SK-N-SH (cell line): ENCODE measurements around the gene VPS13A. TPM values are rescaled to one million over a fixed set of nuclear protein-coding genes. Genes with fewer than 3 reads are reported as not detected.

Experiments used
- CTCF ChIA-PET: fragments of 300-600, 350-600 bp; formaldehyde crosslinking; extraction: SDS; loops from one replicate; lab custom pipeline; 2021; lab: Yijun Ruan, JAX
- POLR2A ChIA-PET: fragments of 350-600 bp; sonication (Branson Sonifier 250); formaldehyde crosslinking; extraction: SDS; loops from one replicate; lab custom pipeline; 2020; ENCODE audit warnings: antibody characterized with exemption, inconsistent platforms; lab: Yijun Ruan, JAX
- DNase-seq: peaks from one replicate; pipeline ENCODE4 v3.0.0; 2012
- H2AFZ ChIP-seq: fragments of 200-600 bp; sonication (generic); 2 replicates; pipeline ENCODE4 v1.8.1; 2016; ENCODE audit warnings: antibody characterized with exemption, mild to moderate bottlenecking, low read depth
- H3F3A ChIP-seq: fragments of 200-600 bp; sonication (generic); replicated peaks from 2 replicates; pipeline ENCODE3; 2016; ENCODE audit warnings: antibody characterized with exemption, mild to moderate bottlenecking; ENCODE audit not compliant: insufficient read depth
- H3K27ac ChIP-seq, 2 experiments: fragments of 200-500 bp in 1 of 2; fragments of 200-600 bp in 1 of 2; sonication (Bioruptor generic) in 1 of 2; sonication (generic), shearing (Covaris generic) in 1 of 2; 2 replicates each; pipeline versions ENCODE4 v1.5.1 to v1.6.1; 2014 to 2016; ENCODE audit warnings: low read depth in 2 of 2, inconsistent platforms in 1 of 2, low read length in 1 of 2, mild to moderate bottlenecking in 1 of 2, mixed read lengths in 1 of 2
- H3K27me3 ChIP-seq: fragments of 200-600 bp; sonication (generic), shearing (Covaris generic); 2 replicates; pipeline ENCODE4 v1.6.1; 2016; ENCODE audit warnings: mixed run types; ENCODE audit not compliant: insufficient read depth
- H3K36me3 ChIP-seq, 2 experiments: fragments of 200-500 bp in 1 of 2; fragments of 200-600 bp in 1 of 2; sonication (Bioruptor generic) in 1 of 2; sonication (generic) in 1 of 2; replicated peaks in 1 of 2; 2 replicates each; pipeline versions ENCODE3 to v1.5.1; 2014 to 2016; ENCODE audit warnings: low read length in 1 of 2, mild to moderate bottlenecking in 1 of 2; ENCODE audit not compliant: insufficient read depth in 2 of 2, control insufficient read depth in 1 of 2
- H3K4me1 ChIP-seq, 2 experiments: fragments of 200-500 bp in 1 of 2; fragments of 200-600 bp in 1 of 2; sonication (Bioruptor generic) in 1 of 2; sonication (generic), shearing (Covaris generic) in 1 of 2; 2 replicates each; pipeline versions ENCODE4 v1.5.1 to v1.6.1; 2014 to 2016; ENCODE audit warnings: low read depth in 1 of 2, low read length in 1 of 2, mixed run types in 1 of 2; ENCODE audit not compliant: insufficient read depth in 2 of 2, control insufficient read depth in 1 of 2
- H3K4me2 ChIP-seq: fragments of 200-600 bp; sonication (generic), shearing (Covaris generic); 2 replicates; pipeline ENCODE4 v1.6.1; 2017; ENCODE audit warnings: mixed run types
- H3K4me3 ChIP-seq, 2 experiments: fragments of 200-500 bp in 1 of 2; fragments of 200-600 bp in 1 of 2; sonication (Bioruptor generic) in 1 of 2; sonication (generic), shearing (Covaris generic) in 1 of 2; 2 replicates each; pipeline versions ENCODE4 v1.5.1 to v1.8.1; 2014 to 2016; ENCODE audit warnings: low read depth in 2 of 2, inconsistent platforms in 1 of 2, low read length in 1 of 2, mild to moderate bottlenecking in 1 of 2, mixed read lengths in 1 of 2, moderate library complexity in 1 of 2
- H3K79me2 ChIP-seq: fragments of 200-600 bp; sonication (generic); 2 replicates; pipeline ENCODE4 v1.8.1; 2017; ENCODE audit warnings: mild to moderate bottlenecking; ENCODE audit not compliant: insufficient read depth
- H3K9ac ChIP-seq: fragments of 200-600 bp; sonication (generic); 2 replicates; pipeline ENCODE4 v1.6.1; 2017; ENCODE audit warnings: mixed run types
- H3K9me2 ChIP-seq: fragments of 200-600 bp; sonication (generic); 2 replicates; pipeline ENCODE4 v1.6.1; 2017; ENCODE audit warnings: mixed run types
- H3K9me3 ChIP-seq: fragments of 200-600 bp; sonication (generic); 2 replicates; pipeline ENCODE4 v1.6.1; 2017; ENCODE audit warnings: mixed run types, mild to moderate bottlenecking, moderate library complexity
- H4K20me1 ChIP-seq: fragments of 200-600 bp; sonication (generic); 2 replicates; pipeline ENCODE4 v1.6.1; 2017; ENCODE audit warnings: mild to moderate bottlenecking, mixed run types; ENCODE audit not compliant: insufficient read depth
- EP300 ChIP-seq, 2 experiments: IDR thresholded peaks; 2 replicates each; pipeline versions ENCODE4 v1.4.0 to v1.6.1; 2012; ENCODE audit warnings: borderline replicate concordance in 1 of 2, low read depth in 1 of 2, low read length in 1 of 2
- FOSL2 ChIP-seq: IDR thresholded peaks from 2 replicates; pipeline ENCODE4 v1.4.0; 2012; ENCODE audit warnings: low read depth, mild to moderate bottlenecking, moderate library complexity, borderline replicate concordance
- FOXM1 ChIP-seq: IDR thresholded peaks from 2 replicates; pipeline ENCODE4 v1.4.0; 2012; ENCODE audit warnings: low read depth, mild to moderate bottlenecking
- GABPA ChIP-seq: IDR thresholded peaks from 2 replicates; pipeline ENCODE4 v1.4.0; 2012; ENCODE audit warnings: low read depth, mild to moderate bottlenecking
- MXI1 ChIP-seq: IDR thresholded peaks from 2 replicates; pipeline ENCODE4 v1.6.1; 2012; ENCODE audit warnings: mild to moderate bottlenecking, low read depth, low read length, improper control_type of control experiment
- NRF1 ChIP-seq: IDR thresholded peaks from 2 replicates; pipeline ENCODE4 v1.6.1; 2012; ENCODE audit warnings: low read depth, mild to moderate bottlenecking, low read length
- POLR2AphosphoS5 ChIP-seq: IDR thresholded peaks from 2 replicates; pipeline ENCODE4 v1.6.1; 2012; ENCODE audit warnings: low read depth, low read length
- RAD21 ChIP-seq: IDR thresholded peaks from 2 replicates; pipeline ENCODE4 v1.6.1; 2012; ENCODE audit warnings: mild to moderate bottlenecking, low read length
- RCOR1 ChIP-seq: fragments of 150-350 bp; IDR thresholded peaks from 2 replicates; pipeline ENCODE4 v1.6.1; 2017; ENCODE audit warnings: antibody characterized with exemption, low read length
- RFX5 ChIP-seq: IDR thresholded peaks from 2 replicates; pipeline ENCODE4 v1.6.1; 2012; ENCODE audit warnings: mild to moderate bottlenecking, improper control_type of control experiment, low read length
- SIN3A ChIP-seq: IDR thresholded peaks from 2 replicates; pipeline ENCODE4 v1.6.1; 2012; ENCODE audit warnings: low read depth, mild to moderate bottlenecking, low read length, moderate library complexity, borderline replicate concordance
- TCF12 ChIP-seq: IDR thresholded peaks from 2 replicates; pipeline ENCODE4 v1.4.0; 2012
- WGBS: methylation state at CpG from one replicate; pipeline ENCODE4 v1.1.6; 2017; ENCODE audit warnings: low lambda C conversion rate; 5-methylcytosine and 5-hydroxymethylcytosine counted together
- polyA plus RNA-seq, 3 experiments: library from polyadenylated mRNA; depleted of rRNA; stranded (reverse); fragments of >200 nt; gene quantifications; 2 replicates each; pipeline ENCODE4 v1.2.3, GENCODE V29; 2012
- TF ChIP-seq, protein P1 (sequence below): IDR thresholded peaks from 2 replicates; pipeline ENCODE4 v1.4.0; 2012; ENCODE audit warnings: low read depth, borderline replicate concordance
- TF ChIP-seq, protein P2 (sequence below): IDR thresholded peaks from 2 replicates; pipeline ENCODE4; 2012
- TF ChIP-seq, protein P3 (sequence below): fragments of 150-350 bp; IDR thresholded peaks from 2 replicates; pipeline ENCODE4 v1.6.1; 2016; ENCODE audit warnings: mild to moderate bottlenecking, low read depth, low read length
- TF ChIP-seq, protein P4 (sequence below): IDR thresholded peaks from 2 replicates; pipeline ENCODE4 v1.6.1; 2012; ENCODE audit warnings: mild to moderate bottlenecking, low read depth, low read length, moderate library complexity
- TF ChIP-seq, protein P5 (sequence below): IDR thresholded peaks from 2 replicates; pipeline ENCODE4 v1.4.0; 2012; ENCODE audit warnings: low read depth

Gene VPS13A
- polyA plus RNA-seq, 1 of the 3 experiments (the other 2 are of a cell fraction): 6.0 TPM

DNA sequence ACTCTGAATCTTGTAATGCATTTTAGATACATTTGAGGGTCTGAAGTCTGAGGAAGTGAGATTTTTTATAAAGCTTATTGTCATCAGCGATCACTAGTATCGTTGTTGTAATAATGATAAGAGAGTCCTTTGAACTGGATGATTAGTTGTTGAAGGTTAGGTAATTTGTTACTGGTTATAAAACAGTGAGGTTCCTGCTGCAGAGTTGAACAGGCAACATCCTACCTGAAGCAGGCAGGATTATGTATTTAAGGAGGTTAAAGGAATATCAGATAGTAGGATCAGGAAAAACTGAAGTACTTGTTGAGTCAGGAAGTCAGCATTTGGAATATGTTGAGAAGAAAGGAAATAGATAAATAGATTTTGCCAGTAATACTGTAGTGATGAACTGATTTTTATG is 106.7 kb downstream of the VPS13A start:
- Histone ChIP-seq H3K36me3 (peaks cover 39 to 53% of the 10 kb centered on the region in 2 experiments), H2AFZ (no peak overlapping the region), H3K27me3 (no peaks in the 10 kb centered on the region), H3K4me1 (peaks cover 0 to 2% of the 10 kb centered on the region in 2 experiments; a peak in 1 of 4 replicates), H3K27ac (no peak overlapping the region), H3K4me2 (no peak overlapping the region), H3K9me3 (peaks cover 14% of the 10 kb centered on the region), H3K4me3 (no peak overlapping the region), H3F3A (no peaks in the 10 kb centered on the region), H4K20me1 (no peaks in the 10 kb centered on the region), H3K9ac (no peak overlapping the region), H3K9me2 (no peaks in the 10 kb centered on the region), H3K79me2 (no peaks in the 10 kb centered on the region)
- CTCF ChIA-PET: no interaction called here
- TF ChIP-seq MXI1 (no peak), EP300 (IDR thresholded peaks at IDR 0.05; ENCODE audit: borderline replicate concordance in 1 of 2, low read depth in 1 of 2, low read length in 1 of 2) (no peak), RFX5 (no peak), TCF12 (no peak), POLR2AphosphoS5 (no peak), FOXM1 (no peak), GABPA (no peak), RAD21 (no peak), FOSL2 (no peak)
- TF ChIP-seq, protein P1, sequence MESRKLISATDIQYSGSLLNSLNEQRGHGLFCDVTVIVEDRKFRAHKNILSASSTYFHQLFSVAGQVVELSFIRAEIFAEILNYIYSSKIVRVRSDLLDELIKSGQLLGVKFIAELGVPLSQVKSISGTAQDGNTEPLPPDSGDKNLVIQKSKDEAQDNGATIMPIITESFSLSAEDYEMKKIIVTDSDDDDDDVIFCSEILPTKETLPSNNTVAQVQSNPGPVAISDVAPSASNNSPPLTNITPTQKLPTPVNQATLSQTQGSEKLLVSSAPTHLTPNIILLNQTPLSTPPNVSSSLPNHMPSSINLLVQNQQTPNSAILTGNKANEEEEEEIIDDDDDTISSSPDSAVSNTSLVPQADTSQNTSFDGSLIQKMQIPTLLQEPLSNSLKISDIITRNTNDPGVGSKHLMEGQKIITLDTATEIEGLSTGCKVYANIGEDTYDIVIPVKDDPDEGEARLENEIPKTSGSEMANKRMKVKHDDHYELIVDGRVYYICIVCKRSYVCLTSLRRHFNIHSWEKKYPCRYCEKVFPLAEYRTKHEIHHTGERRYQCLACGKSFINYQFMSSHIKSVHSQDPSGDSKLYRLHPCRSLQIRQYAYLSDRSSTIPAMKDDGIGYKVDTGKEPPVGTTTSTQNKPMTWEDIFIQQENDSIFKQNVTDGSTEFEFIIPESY: no peak
- TF ChIP-seq, protein P2, sequence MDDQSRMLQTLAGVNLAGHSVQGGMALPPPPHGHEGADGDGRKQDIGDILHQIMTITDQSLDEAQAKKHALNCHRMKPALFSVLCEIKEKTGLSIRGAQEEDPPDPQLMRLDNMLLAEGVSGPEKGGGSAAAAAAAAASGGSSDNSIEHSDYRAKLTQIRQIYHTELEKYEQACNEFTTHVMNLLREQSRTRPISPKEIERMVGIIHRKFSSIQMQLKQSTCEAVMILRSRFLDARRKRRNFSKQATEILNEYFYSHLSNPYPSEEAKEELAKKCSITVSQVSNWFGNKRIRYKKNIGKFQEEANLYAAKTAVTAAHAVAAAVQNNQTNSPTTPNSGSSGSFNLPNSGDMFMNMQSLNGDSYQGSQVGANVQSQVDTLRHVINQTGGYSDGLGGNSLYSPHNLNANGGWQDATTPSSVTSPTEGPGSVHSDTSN: no peak
- TF ChIP-seq, protein P3, sequence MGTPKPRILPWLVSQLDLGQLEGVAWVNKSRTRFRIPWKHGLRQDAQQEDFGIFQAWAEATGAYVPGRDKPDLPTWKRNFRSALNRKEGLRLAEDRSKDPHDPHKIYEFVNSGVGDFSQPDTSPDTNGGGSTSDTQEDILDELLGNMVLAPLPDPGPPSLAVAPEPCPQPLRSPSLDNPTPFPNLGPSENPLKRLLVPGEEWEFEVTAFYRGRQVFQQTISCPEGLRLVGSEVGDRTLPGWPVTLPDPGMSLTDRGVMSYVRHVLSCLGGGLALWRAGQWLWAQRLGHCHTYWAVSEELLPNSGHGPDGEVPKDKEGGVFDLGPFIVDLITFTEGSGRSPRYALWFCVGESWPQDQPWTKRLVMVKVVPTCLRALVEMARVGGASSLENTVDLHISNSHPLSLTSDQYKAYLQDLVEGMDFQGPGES: no peak
- WGBS: 97% methylated on average over 2 of the region's 2 CpGs
- POLR2A ChIA-PET: no interaction called here
- DNase-seq: no peak

DNA sequence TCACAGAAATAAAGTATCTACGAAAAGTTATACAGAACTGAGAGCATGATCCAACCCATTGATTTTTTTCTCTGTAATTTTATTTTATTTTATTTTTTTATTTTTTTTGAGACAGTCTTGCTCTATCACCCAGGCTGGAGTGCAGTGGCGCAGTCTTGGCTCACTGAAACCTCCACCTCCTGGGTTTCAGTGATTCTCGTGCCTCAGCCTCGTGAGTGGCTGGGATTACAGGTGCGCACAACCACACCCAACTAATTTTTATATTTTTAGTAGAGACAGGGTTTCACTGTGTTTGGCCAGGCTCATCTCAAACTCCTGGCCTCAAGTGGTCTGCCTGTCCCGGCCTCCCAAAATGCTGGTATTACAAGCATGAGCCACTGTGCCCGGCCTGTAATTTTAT is 107.3 kb downstream of the VPS13A start:
- H3K27ac ChIP-seq: no peak overlapping the region
- no peaks in the 10 kb centered on the region for H3F3A ChIP-seq
- H3K27me3 ChIP-seq: no peaks in the 10 kb centered on the region
- H3K4me2 ChIP-seq: no peak overlapping the region
- DNase-seq: no peak
- H3K4me1 ChIP-seq: peaks cover 0 to 2% of the 10 kb centered on the region in 2 experiments; a peak in 1 of 4 replicates
- H3K4me3 ChIP-seq: no peak overlapping the region
- no peak for TF ChIP-seq MXI1
- TF ChIP-seq TCF12: no peak
- no peak for TF ChIP-seq SIN3A
- TF ChIP-seq, protein P4, sequence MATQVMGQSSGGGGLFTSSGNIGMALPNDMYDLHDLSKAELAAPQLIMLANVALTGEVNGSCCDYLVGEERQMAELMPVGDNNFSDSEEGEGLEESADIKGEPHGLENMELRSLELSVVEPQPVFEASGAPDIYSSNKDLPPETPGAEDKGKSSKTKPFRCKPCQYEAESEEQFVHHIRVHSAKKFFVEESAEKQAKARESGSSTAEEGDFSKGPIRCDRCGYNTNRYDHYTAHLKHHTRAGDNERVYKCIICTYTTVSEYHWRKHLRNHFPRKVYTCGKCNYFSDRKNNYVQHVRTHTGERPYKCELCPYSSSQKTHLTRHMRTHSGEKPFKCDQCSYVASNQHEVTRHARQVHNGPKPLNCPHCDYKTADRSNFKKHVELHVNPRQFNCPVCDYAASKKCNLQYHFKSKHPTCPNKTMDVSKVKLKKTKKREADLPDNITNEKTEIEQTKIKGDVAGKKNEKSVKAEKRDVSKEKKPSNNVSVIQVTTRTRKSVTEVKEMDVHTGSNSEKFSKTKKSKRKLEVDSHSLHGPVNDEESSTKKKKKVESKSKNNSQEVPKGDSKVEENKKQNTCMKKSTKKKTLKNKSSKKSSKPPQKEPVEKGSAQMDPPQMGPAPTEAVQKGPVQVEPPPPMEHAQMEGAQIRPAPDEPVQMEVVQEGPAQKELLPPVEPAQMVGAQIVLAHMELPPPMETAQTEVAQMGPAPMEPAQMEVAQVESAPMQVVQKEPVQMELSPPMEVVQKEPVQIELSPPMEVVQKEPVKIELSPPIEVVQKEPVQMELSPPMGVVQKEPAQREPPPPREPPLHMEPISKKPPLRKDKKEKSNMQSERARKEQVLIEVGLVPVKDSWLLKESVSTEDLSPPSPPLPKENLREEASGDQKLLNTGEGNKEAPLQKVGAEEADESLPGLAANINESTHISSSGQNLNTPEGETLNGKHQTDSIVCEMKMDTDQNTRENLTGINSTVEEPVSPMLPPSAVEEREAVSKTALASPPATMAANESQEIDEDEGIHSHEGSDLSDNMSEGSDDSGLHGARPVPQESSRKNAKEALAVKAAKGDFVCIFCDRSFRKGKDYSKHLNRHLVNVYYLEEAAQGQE: no peak
- no peak for TF ChIP-seq RCOR1
- TF ChIP-seq, protein P5, sequence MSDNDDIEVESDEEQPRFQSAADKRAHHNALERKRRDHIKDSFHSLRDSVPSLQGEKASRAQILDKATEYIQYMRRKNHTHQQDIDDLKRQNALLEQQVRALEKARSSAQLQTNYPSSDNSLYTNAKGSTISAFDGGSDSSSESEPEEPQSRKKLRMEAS: no peak
- TF ChIP-seq NRF1: no peak
- TF ChIP-seq, all 33 proteins: peak for 0
- ChIA-PET CTCF (no interaction called here), POLR2A (no interaction called here)
- no peaks in the 10 kb centered on the region for H4K20me1 ChIP-seq
- 0 out of 2 replicates have a peak, but pooled peaks cover 5% of the 10 kb centered on the region for H3K79me2 ChIP-seq
- H3K9me3 ChIP-seq: peaks cover 14% of the 10 kb centered on the region
- WGBS: 97% methylated on average over 7 of the region's 7 CpGs
- no peak overlapping the region for H3K9ac ChIP-seq
- H3K36me3 ChIP-seq: peaks cover 39 to 58% of the 10 kb centered on the region in 2 experiments
- H2AFZ ChIP-seq: no peak overlapping the region
- H3K9me2 ChIP-seq: no peaks in the 10 kb centered on the region
